ENCODE data around the gene SP3. TPM values are rescaled to one million over a fixed set of nuclear protein-coding genes. Genes with fewer than 3 reads are reported as not detected.

SP3 gene
- total and polyA plus RNA-seq, 4 donors, result 14.5 to 183 (median 55.2) TPM

- TF ChIP-seq CTCF (IDR thresholded peaks at IDR 0.05; ENCODE audit: control extremely low read depth, extremely low read depth), result no peak
- no peak for ATAC-seq (ENCODE audit: insufficient read depth, low FRiP score)
- Histone ChIP-seq H3K9ac (ENCODE audit: insufficient read depth in 1 of 2, low read length in 2 of 2) (no peak overlapping the region), H3K27me3 (ENCODE audit: control insufficient read depth in 3 of 3, insufficient read depth in 3 of 3, low read length in 2 of 3) (no peaks in the 10 kb centered on the region), H3K4me3 (no peak overlapping the region), H3K9me3 (ENCODE audit: control insufficient read depth in 4 of 4, insufficient read depth in 3 of 4, low read length in 3 of 4) (no peaks in the 10 kb centered on the region), H3K27ac (ENCODE audit: low read depth in 1 of 2, low read length in 1 of 2) (no peak overlapping the region), H3K36me3 (ENCODE audit: control insufficient read depth in 4 of 4, insufficient read depth in 4 of 4, low read length in 4 of 4) (peaks cover 0 to 4% (median under 1%) of the 10 kb centered on the region in 4 donors), H3K4me1 (ENCODE audit: control insufficient read depth in 5 of 5, insufficient read depth in 5 of 5, low read length in 5 of 5) (peaks cover 0 to 24% (median 5%) of the 10 kb centered on the region in 5 donors)
- WGBS, 2 donors, result 79 to 91% methylated on average over 1 of the region's 1 CpG
- DNase-seq, result no peak
Measured at GRCh38 chr2:173935305-173935704, 29.9 kb downstream of the SP3 start.

DNA sequence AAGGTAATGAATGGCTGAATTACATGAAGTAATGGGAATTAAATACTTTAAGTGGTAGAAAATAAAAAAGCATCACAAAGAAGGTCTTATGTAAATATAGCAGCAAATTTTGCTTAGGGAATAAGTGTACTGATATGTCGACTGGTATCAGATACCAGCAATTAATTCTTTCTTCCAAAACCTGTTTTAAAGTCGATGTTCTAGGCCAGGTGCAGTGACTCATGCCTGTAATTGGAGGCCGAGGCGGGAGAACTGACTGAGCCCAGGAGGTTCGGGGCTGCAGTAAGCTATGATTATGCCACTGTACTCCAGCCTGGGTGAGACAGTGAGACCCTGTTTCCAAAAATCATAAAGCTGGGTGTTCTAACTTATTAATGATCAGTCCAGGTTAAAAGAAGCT, 30.3 kb downstream of the SP3 start:
- H3K27me3 ChIP-seq (ENCODE audit: control insufficient read depth in 3 of 3, insufficient read depth in 3 of 3, low read length in 2 of 3), result no peaks in the 10 kb centered on the region
- peaks cover 0 to 4% (median under 1%) of the 10 kb centered on the region in 4 donors for H3K36me3 ChIP-seq (ENCODE audit: control insufficient read depth in 4 of 4, insufficient read depth in 4 of 4, low read length in 4 of 4)
- no peak for DNase-seq
- ATAC-seq (ENCODE audit: insufficient read depth, low FRiP score), result no peak
- WGBS, 2 donors, result 81 to 89% methylated on average over 5 of the region's 5 CpGs
- H3K9me3 ChIP-seq (ENCODE audit: control insufficient read depth in 4 of 4, insufficient read depth in 3 of 4, low read length in 3 of 4), result no peaks in the 10 kb centered on the region
- no peak overlapping the region for H3K4me3 ChIP-seq
- TF ChIP-seq CTCF (IDR thresholded peaks at IDR 0.05; ENCODE audit: control extremely low read depth, extremely low read depth), result no peak
- no peak overlapping the region for H3K27ac ChIP-seq (ENCODE audit: low read depth in 1 of 2, low read length in 1 of 2)
- peaks cover 0 to 20% (median 4%) of the 10 kb centered on the region in 5 donors for H3K4me1 ChIP-seq (ENCODE audit: control insufficient read depth in 5 of 5, insufficient read depth in 5 of 5, low read length in 5 of 5)
- no peak overlapping the region for H3K9ac ChIP-seq (ENCODE audit: insufficient read depth in 1 of 2, low read length in 2 of 2)

GRCh38 chr2:173931751-173932150, 33.4 kb downstream of the SP3 start:
- Histone ChIP-seq H3K4me3 (no peak overlapping the region), H3K27me3 (ENCODE audit: control insufficient read depth in 3 of 3, insufficient read depth in 3 of 3, low read length in 2 of 3) (no peaks in the 10 kb centered on the region), H3K9me3 (ENCODE audit: control insufficient read depth in 4 of 4, insufficient read depth in 3 of 4, low read length in 3 of 4) (no peaks in the 10 kb centered on the region), H3K9ac (ENCODE audit: insufficient read depth in 1 of 2, low read length in 2 of 2) (no peak overlapping the region), H3K27ac (ENCODE audit: low read depth in 1 of 2, low read length in 1 of 2) (no peak overlapping the region), H3K36me3 (ENCODE audit: control insufficient read depth in 4 of 4, insufficient read depth in 4 of 4, low read length in 4 of 4) (peaks cover 0 to 7% (median 2%) of the 10 kb centered on the region in 4 donors), H3K4me1 (ENCODE audit: control insufficient read depth in 5 of 5, insufficient read depth in 5 of 5, low read length in 5 of 5) (peaks cover 0 to 10% (median 0%) of the 10 kb centered on the region in 5 donors)
- no peak for ATAC-seq (ENCODE audit: insufficient read depth, low FRiP score)
- TF ChIP-seq CTCF (IDR thresholded peaks at IDR 0.05; ENCODE audit: control extremely low read depth, extremely low read depth), result no peak
- DNase-seq, result no peak
- WGBS, 2 donors, result 75 to 79% methylated on average over 2 of the region's 2 CpGs

DNA sequence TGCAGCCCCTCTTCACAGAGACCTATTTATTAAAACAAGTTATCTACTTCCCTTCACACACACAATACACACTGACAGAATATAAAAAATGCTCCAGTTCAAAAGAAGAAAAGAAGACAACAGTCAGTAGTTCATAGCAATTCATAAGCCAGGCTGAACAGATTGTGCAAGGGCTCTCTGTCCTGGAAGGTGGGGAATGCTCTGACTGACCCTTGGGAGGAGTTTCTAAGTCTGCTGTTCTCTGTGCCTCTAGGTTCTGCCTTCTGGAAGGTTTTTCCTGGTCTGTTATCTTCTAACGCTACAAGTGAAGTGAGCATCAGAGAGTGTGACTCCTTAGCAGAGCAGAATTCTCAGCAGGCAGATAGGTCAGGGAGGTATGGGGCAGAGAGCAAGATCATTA, 35.7 kb downstream of the SP3 start:
- H3K4me1 ChIP-seq (ENCODE audit: control insufficient read depth in 5 of 5, insufficient read depth in 5 of 5, low read length in 5 of 5), result peaks cover 0 to 5% (median 1%) of the 10 kb centered on the region in 5 donors
- no peak for TF ChIP-seq CTCF (IDR thresholded peaks at IDR 0.05; ENCODE audit: control extremely low read depth, extremely low read depth)
- H3K4me3 ChIP-seq, result no peak overlapping the region
- ATAC-seq (ENCODE audit: insufficient read depth, low FRiP score) (no peak), DNase-seq (no peak)
- WGBS, 2 donors, result 97 to 100% methylated on average over 1 of the region's 1 CpG
- no peaks in the 10 kb centered on the region for H3K27me3 ChIP-seq (ENCODE audit: control insufficient read depth in 3 of 3, insufficient read depth in 3 of 3, low read length in 2 of 3)
- no peak overlapping the region for H3K9ac ChIP-seq (ENCODE audit: insufficient read depth in 1 of 2, low read length in 2 of 2)
- no peaks in the 10 kb centered on the region for H3K9me3 ChIP-seq (ENCODE audit: control insufficient read depth in 4 of 4, insufficient read depth in 3 of 4, low read length in 3 of 4)
- H3K36me3 ChIP-seq (ENCODE audit: control insufficient read depth in 4 of 4, insufficient read depth in 4 of 4, low read length in 4 of 4), result peaks cover 0 to 7% (median 2%) of the 10 kb centered on the region in 4 donors
- no peak overlapping the region for H3K27ac ChIP-seq (ENCODE audit: low read depth in 1 of 2, low read length in 1 of 2)
